NCI-H1105 (cell line): ENCODE measurements around the gene TXNRD1.
"Not testable (repeated sequence)": the region's sequence is repeated elsewhere in the genome, so short reads cannot be mapped to it uniquely, and the experiment has no call there.

Source experiments
- DNase-seq: peaks from one replicate; lab custom pipeline; 2025; lab: John Stamatoyannopoulos, UW

The TXNRD1 gene

GRCh38 chr12:104328278-104328677 lies 112.7 kb downstream of the TXNRD1 start:
- DNase-seq: not testable (repeated sequence)

- DNase-seq: no peak
Measured at GRCh38 chr12:104328790-104329189, 113.2 kb downstream of the TXNRD1 start.

- no peak for DNase-seq
Measured at GRCh38 chr12:104329707-104330532, 114.3 kb downstream of the TXNRD1 start.

GRCh38 chr12:104331376-104331775 lies 115.8 kb downstream of the TXNRD1 start:
- no peak for DNase-seq

- DNase-seq: not testable (repeated sequence)
Measured at GRCh38 chr12:104332273-104332672, 116.7 kb downstream of the TXNRD1 start.

- DNase-seq: no peak
Measured at GRCh38 chr12:104333692-104334255, 118.2 kb downstream of the TXNRD1 start.

GRCh38 chr12:104334581-104334980 lies 119.0 kb downstream of the TXNRD1 start:
- no peak for DNase-seq

GRCh38 chr12:104336115-104336514 lies 120.5 kb downstream of the TXNRD1 start:
- DNase-seq: no peak

- no peak for DNase-seq
Measured at GRCh38 chr12:104337030-104337558, 121.5 kb downstream of the TXNRD1 start.

- no peak for DNase-seq
Measured at GRCh38 chr12:104339663-104340062, 124.1 kb downstream of the TXNRD1 start.

- DNase-seq: no peak
Measured at GRCh38 chr12:104340177-104340576, 124.6 kb downstream of the TXNRD1 start.

GRCh38 chr12:104340925-104341611 lies 125.5 kb downstream of the TXNRD1 start:
- DNase-seq: no peak

- no peak for DNase-seq
Measured at GRCh38 chr12:104342147-104342546, 126.6 kb downstream of the TXNRD1 start.

- no peak for DNase-seq
Measured at GRCh38 chr12:104342635-104343249, 127.2 kb downstream of the TXNRD1 start.

- DNase-seq: no peak
Measured at GRCh38 chr12:104344682-104345081, 129.1 kb downstream of the TXNRD1 start.

- DNase-seq: no peak
Measured at GRCh38 chr12:104345234-104346066, 129.9 kb downstream of the TXNRD1 start.

- DNase-seq: no peak
Measured at GRCh38 chr12:104347374-104348075, 131.9 kb downstream of the TXNRD1 start.

- no peak for DNase-seq
Measured at GRCh38 chr12:104348283-104348993, 132.9 kb downstream of the TXNRD1 start.

GRCh38 chr12:104348994-104349494 lies 133.5 kb downstream of the TXNRD1 start:
- DNase-seq: no peak
